BJ (cell line): ENCODE measurements around the gene ATP8B4. TPM values are rescaled to one million over a fixed set of nuclear protein-coding genes. Genes with fewer than 3 reads are reported as not detected.
A peak's percentile ranks its signal among the peaks of the same experiment; 100 is the strongest.

Experiments used
- CTCF ChIA-PET: fragments of 350-600 bp; formaldehyde crosslinking; extraction: SDS; loops from one replicate; lab custom pipeline; 2021; ENCODE audit warnings: antibody characterized with exemption, inconsistent platforms; lab: Yijun Ruan, JAX
- POLR2A ChIA-PET: fragments of 300-600 bp; sonication (Branson Sonifier 250); formaldehyde crosslinking; extraction: SDS; loops from one replicate; lab custom pipeline; 2021; ENCODE audit warnings: antibody characterized with exemption; lab: Charles Lee
- DNase-seq: peaks from one replicate; pipeline ENCODE4 v3.0.0-alpha.2; 2011; ENCODE audit warnings: low read depth
- H3K27me3 ChIP-seq: 2 replicates; pipeline ENCODE4 v1.6.0; 2011; ENCODE audit warnings: low read length; ENCODE audit not compliant: control insufficient read depth, insufficient read depth
- H3K36me3 ChIP-seq: 2 replicates; pipeline ENCODE4 v1.5.1; 2011; ENCODE audit warnings: low read length; ENCODE audit not compliant: control insufficient read depth, insufficient read depth
- H3K4me3 ChIP-seq: 2 replicates; pipeline ENCODE4 v1.5.1; 2011; ENCODE audit warnings: low read depth, mild to moderate bottlenecking, control low read depth, low read length
- polyA plus RNA-seq: library from polyadenylated mRNA; depleted of rRNA; stranded (reverse); fragments of >200 nt; gene quantifications from 2 replicates; pipeline ENCODE4 v1.2.3, GENCODE V29; 2011
- TF ChIP-seq, protein P1 (sequence below): IDR thresholded peaks from 2 replicates; pipeline ENCODE4 v1.5.1; 2011; ENCODE audit warnings: low read depth, mild to moderate bottlenecking, control low read depth, inconsistent platforms, low read length, moderate library complexity; ENCODE audit not compliant: insufficient read depth

Gene ATP8B4
- polyA plus RNA-seq, 1 experiment: 0.23 TPM

DNA sequence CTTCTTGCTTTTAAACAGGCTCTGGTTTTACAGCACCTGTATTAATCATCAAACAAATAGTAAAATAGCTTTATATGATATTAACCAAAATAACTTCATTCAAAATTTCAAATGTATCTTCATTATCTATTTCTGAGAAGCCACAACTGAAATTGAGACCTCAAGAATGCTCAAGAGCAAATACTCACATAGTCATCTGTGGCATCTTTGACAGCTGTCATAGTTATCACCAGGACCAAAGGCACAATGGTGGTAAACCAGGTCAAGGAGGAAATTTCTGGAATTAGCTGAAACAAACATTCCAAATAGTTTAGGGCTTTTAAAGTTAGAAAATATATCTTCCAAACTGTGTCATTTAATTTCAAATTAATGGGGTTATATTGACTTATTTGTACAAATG is 74.6 kb downstream of the ATP8B4 start:
- no peak for DNase-seq

GRCh38 chr15:50042775-50043174 is 76.3 kb downstream of the ATP8B4 start:
- TF ChIP-seq, protein P1, sequence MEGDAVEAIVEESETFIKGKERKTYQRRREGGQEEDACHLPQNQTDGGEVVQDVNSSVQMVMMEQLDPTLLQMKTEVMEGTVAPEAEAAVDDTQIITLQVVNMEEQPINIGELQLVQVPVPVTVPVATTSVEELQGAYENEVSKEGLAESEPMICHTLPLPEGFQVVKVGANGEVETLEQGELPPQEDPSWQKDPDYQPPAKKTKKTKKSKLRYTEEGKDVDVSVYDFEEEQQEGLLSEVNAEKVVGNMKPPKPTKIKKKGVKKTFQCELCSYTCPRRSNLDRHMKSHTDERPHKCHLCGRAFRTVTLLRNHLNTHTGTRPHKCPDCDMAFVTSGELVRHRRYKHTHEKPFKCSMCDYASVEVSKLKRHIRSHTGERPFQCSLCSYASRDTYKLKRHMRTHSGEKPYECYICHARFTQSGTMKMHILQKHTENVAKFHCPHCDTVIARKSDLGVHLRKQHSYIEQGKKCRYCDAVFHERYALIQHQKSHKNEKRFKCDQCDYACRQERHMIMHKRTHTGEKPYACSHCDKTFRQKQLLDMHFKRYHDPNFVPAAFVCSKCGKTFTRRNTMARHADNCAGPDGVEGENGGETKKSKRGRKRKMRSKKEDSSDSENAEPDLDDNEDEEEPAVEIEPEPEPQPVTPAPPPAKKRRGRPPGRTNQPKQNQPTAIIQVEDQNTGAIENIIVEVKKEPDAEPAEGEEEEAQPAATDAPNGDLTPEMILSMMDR: no peak
- ChIA-PET POLR2A (no interaction called here), CTCF (interaction anchor here (0.9 kb wide), 1 partner anchor 9 kb away, joined by 5 read pairs; no protein-coding TSS in a partner anchor)
- Histone ChIP-seq H3K27me3 (no peaks in the 10 kb centered on the region), H3K36me3 (no peaks in the 10 kb centered on the region), H3K4me3 (no peak overlapping the region)
- no peak for DNase-seq

More for the DNA sequence above, 74.6 kb downstream of the ATP8B4 start:
- Histone ChIP-seq H3K36me3 (no peaks in the 10 kb centered on the region), H3K4me3 (no peak overlapping the region), H3K27me3 (no peaks in the 10 kb centered on the region)
- CTCF ChIA-PET: interaction anchor here (1.2 kb wide), 1 partner anchor 8 kb away, joined by 4 read pairs; no protein-coding TSS in a partner anchor
- POLR2A ChIA-PET: no interaction called here
- TF ChIP-seq, protein P1: no peak

GRCh38 chr15:50030456-50030855 is 88.6 kb downstream of the ATP8B4 start:
- ChIA-PET POLR2A (no interaction called here), CTCF (no interaction called here)
- TF ChIP-seq, protein P1: no peak
- H3K36me3 ChIP-seq: no peaks in the 10 kb centered on the region
- DNase-seq: no peak
- H3K4me3 ChIP-seq: no peak overlapping the region
- H3K27me3 ChIP-seq: no peaks in the 10 kb centered on the region

- no peaks in the 10 kb centered on the region for H3K36me3 ChIP-seq
- H3K27me3 ChIP-seq: no peaks in the 10 kb centered on the region
- ChIA-PET POLR2A (no interaction called here), CTCF (interaction anchor here (1.2 kb wide), 1 partner anchor 10 kb away, joined by 4 read pairs; no protein-coding TSS in a partner anchor)
- no peak for DNase-seq
- H3K4me3 ChIP-seq: no peak overlapping the region
- TF ChIP-seq, protein P1: no peak
Measured at GRCh38 chr15:50028326-50028725, 90.7 kb downstream of the ATP8B4 start.

DNA sequence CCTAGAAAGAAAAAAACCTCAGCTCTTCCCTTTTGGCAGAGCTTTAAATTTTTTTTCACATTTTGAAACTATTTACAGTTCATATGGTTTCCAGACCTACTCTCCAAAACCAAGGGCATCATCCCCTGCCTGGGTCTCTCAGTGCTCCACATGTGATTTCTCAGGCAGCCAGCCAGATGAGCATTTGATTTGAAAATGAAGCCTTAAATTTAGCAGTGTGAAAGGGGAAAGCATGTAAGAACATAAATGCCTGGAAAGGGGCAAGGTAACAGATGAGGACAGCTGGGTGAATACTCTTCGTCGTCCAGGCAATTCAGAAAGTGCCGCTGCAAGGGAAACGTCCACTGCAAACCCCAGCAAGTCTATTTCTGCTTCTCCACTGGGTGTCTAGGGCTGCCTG is 94.8 kb downstream of the ATP8B4 start:
- ChIA-PET CTCF (interaction anchor here (1.3 kb wide), 1 partner anchor 20 kb away, joined by 3 read pairs; no protein-coding TSS in a partner anchor), POLR2A (interaction anchor here (0.6 kb wide), 1 partner anchor 531 kb away, joined by 5 read pairs; no protein-coding TSS in a partner anchor)
- Histone ChIP-seq H3K36me3 (no peaks in the 10 kb centered on the region), H3K27me3 (no peaks in the 10 kb centered on the region), H3K4me3 (no peak overlapping the region)
- TF ChIP-seq, protein P1: no peak
- peak; percentile 13 for DNase-seq
